Breast epithelium (tissue), 4 donors: ENCODE measurements around the gene ABCC2. TPM values are rescaled to one million over a fixed set of nuclear protein-coding genes. Genes with fewer than 3 reads are reported as not detected.
"Not testable (repeated sequence)": the region's sequence is repeated elsewhere in the genome, so short reads cannot be mapped to it uniquely, and the experiment has no call there.

Experiments
- DNase-seq, 2 donors: peaks; one replicate each; pipeline ENCODE4 v3.0.0-alpha.2; 2019; ENCODE audit warnings: low spot score in 2 of 2
- H3K27ac ChIP-seq, 2 donors: fragments of 200-600 bp; sonication (generic) in 1 of 2; one replicate each; pipeline ENCODE4 v1.5.1; 2016 to 2019; ENCODE audit warnings: mild to moderate bottlenecking in 1 of 2
- H3K27me3 ChIP-seq, 2 donors: fragments of 200-600 bp; sonication (generic) in 1 of 2; one replicate each; pipeline versions ENCODE4 v1.5.1 to v1.6.0; 2017 to 2019; ENCODE audit warnings: control low read depth in 1 of 2, mild to moderate bottlenecking in 1 of 2
- H3K36me3 ChIP-seq: fragments of 200-600 bp; one replicate; pipeline ENCODE4 v1.5.1; 2019
- H3K4me1 ChIP-seq, 2 donors: fragments of 200-600 bp; sonication (generic); one replicate each; pipeline ENCODE4 v1.5.1; 2016 to 2019; ENCODE audit warnings: control low read depth in 1 of 2
- H3K4me3 ChIP-seq, 3 donors: fragments of 200-600 bp; sonication (generic); 1 replicate in 2 of 3; 2 replicates in 1 of 3; pipeline ENCODE4 v1.5.1; 2016 to 2019; ENCODE audit warnings: mild to moderate bottlenecking in 3 of 3, moderate library complexity in 2 of 3
- H3K9me3 ChIP-seq, 2 donors: fragments of 200-600 bp; sonication (generic) in 1 of 2; one replicate each; pipeline ENCODE4 v1.5.1; 2016 to 2019; ENCODE audit warnings: control low read depth in 1 of 2
- CTCF ChIP-seq, 3 donors: fragments of 450-650 bp; IDR thresholded peaks; one replicate each; pipeline ENCODE4 v1.5.1; 2016 to 2017; ENCODE audit warnings: antibody characterized with exemption in 3 of 3, mild to moderate bottlenecking in 3 of 3, moderate library complexity in 3 of 3
- POLR2A ChIP-seq: fragments of 450-650 bp; IDR thresholded peaks from one replicate; pipeline ENCODE4 v1.6.1; 2016; ENCODE audit warnings: antibody characterized with exemption, mild to moderate bottlenecking, moderate library complexity
- POLR2AphosphoS5 ChIP-seq, 3 donors: sonication (generic); formaldehyde crosslinking; IDR thresholded peaks; one replicate each; pipeline ENCODE4 v1.6.1; 2017; ENCODE audit warnings: antibody characterized with exemption in 3 of 3
- intact Hi-C: fragments of 100-400 bp; cut with DNase I; formaldehyde crosslinking; loops from one replicate; pipeline ENCODE4 v1.15.1; 2023; ENCODE audit warnings: low total_unique reads
- total RNA-seq, 3 donors: library from RNA; depleted of rRNA; stranded (reverse); fragments of >200 nt; gene quantifications; one replicate each; pipeline ENCODE4 v1.1.0, GENCODE V29; 2016

Gene ABCC2
- total RNA-seq, 3 donors from 2014 or later: 2.0 to 3.1 (median 2.1) TPM

GRCh38 chr10:99742254-99742653 lies 40.2 kb upstream of the ABCC2 start:
- Histone ChIP-seq H3K36me3 (peaks cover 36% of the 10 kb centered on the region), H3K4me3 (no peak overlapping the region), H3K9me3 (peaks cover 0 to 18% of the 10 kb centered on the region in 2 donors), H3K4me1 (no peaks in the 10 kb centered on the region), H3K27me3 (no peaks in the 10 kb centered on the region), H3K27ac (no peak overlapping the region)
- no peak for DNase-seq
- no peak for TF ChIP-seq POLR2AphosphoS5 (IDR thresholded peaks at IDR 0.05)
- TF ChIP-seq CTCF (IDR thresholded peaks at IDR 0.05): no peak
- no peak for TF ChIP-seq POLR2A
- intact Hi-C loops: no loop called here

GRCh38 chr10:99742701-99743100 lies 39.7 kb upstream of the ABCC2 start:
- TF ChIP-seq CTCF (IDR thresholded peaks at IDR 0.05) (no peak), POLR2A (no peak), POLR2AphosphoS5 (IDR thresholded peaks at IDR 0.05) (no peak)
- intact Hi-C loops: no loop called here
- no peaks in the 10 kb centered on the region for H3K4me1 ChIP-seq
- H3K27me3 ChIP-seq: no peaks in the 10 kb centered on the region
- H3K9me3 ChIP-seq: peaks cover 0 to 18% of the 10 kb centered on the region in 2 donors
- no peak overlapping the region for H3K27ac ChIP-seq
- no peak overlapping the region for H3K4me3 ChIP-seq
- H3K36me3 ChIP-seq: peaks cover 36% of the 10 kb centered on the region
- DNase-seq: no peak

GRCh38 chr10:99743841-99744240 lies 38.6 kb upstream of the ABCC2 start:
- H3K4me3 ChIP-seq: no peak overlapping the region
- H3K4me1 ChIP-seq: no peaks in the 10 kb centered on the region
- TF ChIP-seq POLR2A: no peak
- no peak overlapping the region for H3K27ac ChIP-seq
- intact Hi-C loops: no loop called here
- peaks cover 0 to 18% of the 10 kb centered on the region in 2 donors for H3K9me3 ChIP-seq
- peaks cover 34% of the 10 kb centered on the region for H3K36me3 ChIP-seq
- DNase-seq: no peak
- no peaks in the 10 kb centered on the region for H3K27me3 ChIP-seq

GRCh38 chr10:99746166-99746565 lies 36.3 kb upstream of the ABCC2 start:
- not testable (repeated sequence) for H3K4me3 ChIP-seq, H3K27me3 ChIP-seq

GRCh38 chr10:99748823-99749451 lies 33.5 kb upstream of the ABCC2 start:
- TF ChIP-seq POLR2A: no peak
- no peak for TF ChIP-seq POLR2AphosphoS5 (IDR thresholded peaks at IDR 0.05)
- TF ChIP-seq CTCF (IDR thresholded peaks at IDR 0.05): no peak
- H3K27ac ChIP-seq: no peak overlapping the region
- intact Hi-C loops: no loop called here
- DNase-seq: no peak
- H3K27me3 ChIP-seq: no peaks in the 10 kb centered on the region
- no peaks in the 10 kb centered on the region for H3K4me1 ChIP-seq
- no peaks in the 10 kb centered on the region for H3K9me3 ChIP-seq
- no peaks in the 10 kb centered on the region for H3K36me3 ChIP-seq
- H3K4me3 ChIP-seq: no peak overlapping the region

More at GRCh38 chr10:99746166-99746565, 36.3 kb upstream of the ABCC2 start:
- intact Hi-C loops, H3K27ac ChIP-seq, H3K4me1 ChIP-seq, H3K9me3 ChIP-seq, DNase-seq: not testable (repeated sequence)
- peaks cover 16% of the 10 kb centered on the region for H3K36me3 ChIP-seq

- intact Hi-C loops: no loop called here
- DNase-seq: no peak
- TF ChIP-seq POLR2AphosphoS5 (IDR thresholded peaks at IDR 0.05): no peak
- no peak for TF ChIP-seq POLR2A
- no peak for TF ChIP-seq CTCF (IDR thresholded peaks at IDR 0.05)
- Histone ChIP-seq H3K27me3 (no peaks in the 10 kb centered on the region), H3K9me3 (no peaks in the 10 kb centered on the region), H3K27ac (no peak overlapping the region), H3K4me3 (no peak overlapping the region), H3K4me1 (no peaks in the 10 kb centered on the region), H3K36me3 (no peaks in the 10 kb centered on the region)
Observed at GRCh38 chr10:99750641-99751040, 31.8 kb upstream of the ABCC2 start.
